IMR-90 (cell line): ENCODE measurements around the gene STIL. TPM values are rescaled to one million over a fixed set of nuclear protein-coding genes. Genes with fewer than 3 reads are reported as not detected.

Source experiments
- ATAC-seq: fragments of 200-7000 bp; cut with Tn5 transposase; 2 replicates; pipeline ENCODE4 v1.9.1; 2020; ENCODE audit warnings: low read depth, mild to moderate bottlenecking, moderate library complexity
- BruUV-seq: library from RNA; stranded (reverse); fragments of 400-500 nt; replicated peaks from 2 replicates; lab custom pipeline; 2021; lab: Mats Ljungman, UMichigan
- CTCF ChIA-PET: fragments of 300-600 bp; formaldehyde crosslinking; extraction: SDS; loops from one replicate; lab custom pipeline; 2021; ENCODE audit warnings: antibody characterized with exemption; lab: Yijun Ruan, JAX
- POLR2A ChIA-PET: fragments of 300-600 bp; sonication (Branson Sonifier 250); formaldehyde crosslinking; loops from one replicate; lab custom pipeline; 2022; ENCODE audit warnings: antibody characterized with exemption; ENCODE audit not compliant: unreplicated experiment; lab: Charles Lee
- DNase-seq: peaks from one replicate; pipeline ENCODE4 v3.0.0; 2013
- H2AFZ ChIP-seq: replicated peaks from 2 replicates; pipeline ENCODE3; 2013; ENCODE audit warnings: low read length, mild to moderate bottlenecking; ENCODE audit not compliant: poor library complexity
- H2AK5ac ChIP-seq: 2 replicates; pipeline ENCODE4 v1.6.1; 2013; ENCODE audit warnings: low read depth, low read length, inconsistent platforms
- H2AK9ac ChIP-seq: replicated peaks from 2 replicates; pipeline ENCODE3; 2013; ENCODE audit warnings: mild to moderate bottlenecking, low read depth, low read length, moderate library complexity; ENCODE audit not compliant: poor library complexity
- H2BK120ac ChIP-seq: 2 replicates; pipeline ENCODE4 v1.6.1; 2013; ENCODE audit warnings: low read depth, low read length, inconsistent platforms
- H2BK15ac ChIP-seq: 3 replicates; pipeline ENCODE4 v1.6.1; 2013; ENCODE audit warnings: low read depth, low read length, inconsistent platforms
- H2BK20ac ChIP-seq: 2 replicates; pipeline ENCODE4 v1.6.1; 2013; ENCODE audit warnings: low read depth, mild to moderate bottlenecking, inconsistent platforms, low read length, moderate library complexity
- H2BK5ac ChIP-seq: 2 replicates; pipeline ENCODE4 v1.6.1; 2013; ENCODE audit warnings: mild to moderate bottlenecking, low read depth, low read length, inconsistent platforms; ENCODE audit not compliant: poor library complexity, severe bottlenecking
- H3K14ac ChIP-seq: replicated peaks from 2 replicates; pipeline ENCODE4 v1.6.1; 2013; ENCODE audit warnings: low read depth, low read length, inconsistent platforms
- H3K18ac ChIP-seq: 2 replicates; pipeline ENCODE4 v1.6.1; 2013; ENCODE audit warnings: low read depth, low read length, control low read depth
- H3K23ac ChIP-seq: 2 replicates; pipeline ENCODE4 v1.6.1; 2013; ENCODE audit warnings: low read depth, low read length, inconsistent platforms
- H3K27ac ChIP-seq: 2 replicates; pipeline ENCODE4 v1.5.1; 2013; ENCODE audit warnings: mild to moderate bottlenecking, control low read depth, low read length; ENCODE audit not compliant: insufficient read depth
- H3K27me3 ChIP-seq: 2 replicates; pipeline ENCODE4 v1.6.1; 2013; ENCODE audit warnings: low read length; ENCODE audit not compliant: control insufficient read depth, insufficient read depth
- H3K36me3 ChIP-seq: 2 replicates; pipeline ENCODE4 v1.6.1; 2013; ENCODE audit warnings: low read length, mixed read lengths; ENCODE audit not compliant: control insufficient read depth, insufficient read depth
- H3K4ac ChIP-seq: 2 replicates; pipeline ENCODE4 v1.6.1; 2013; ENCODE audit warnings: low read depth, low read length, inconsistent platforms
- H3K4me1 ChIP-seq: 2 replicates; pipeline ENCODE4 v1.6.1; 2013; ENCODE audit warnings: low read length, mixed read lengths; ENCODE audit not compliant: control insufficient read depth, insufficient read depth
- H3K4me2 ChIP-seq: 2 replicates; pipeline ENCODE4 v1.6.1; 2013; ENCODE audit warnings: low read depth, mild to moderate bottlenecking, control low read depth, low read length, moderate library complexity
- H3K4me3 ChIP-seq: 2 replicates; pipeline ENCODE4 v1.5.1; 2013; ENCODE audit warnings: low read depth, mild to moderate bottlenecking, control low read depth, low read length, moderate library complexity; ENCODE audit not compliant: insufficient read depth
- H3K56ac ChIP-seq: 2 replicates; pipeline ENCODE4 v1.6.1; 2013; ENCODE audit warnings: low read length, inconsistent platforms; ENCODE audit not compliant: insufficient read depth; ENCODE audit errors: extremely low read depth
- H3K79me1 ChIP-seq, 2 experiments: 2 replicates each; pipeline ENCODE4 v1.6.1; 2013; ENCODE audit warnings: low read length in 2 of 2, inconsistent platforms in 1 of 2, low read depth in 1 of 2
- H3K9ac ChIP-seq: 2 replicates; pipeline ENCODE4 v1.6.1; 2013; ENCODE audit warnings: low read depth, low read length, control low read depth
- H3K9me1 ChIP-seq: 2 replicates; pipeline ENCODE4 v1.6.1; 2013; ENCODE audit warnings: low read length, inconsistent platforms; ENCODE audit not compliant: insufficient read depth
- H3K9me3 ChIP-seq: 2 replicates; pipeline ENCODE4 v1.6.1; 2013; ENCODE audit warnings: low read length; ENCODE audit not compliant: control insufficient read depth, insufficient read depth
- H4K20me1 ChIP-seq: 2 replicates; pipeline ENCODE4 v1.6.1; 2013; ENCODE audit warnings: low read length, inconsistent platforms; ENCODE audit not compliant: insufficient read depth
- H4K5ac ChIP-seq: 2 replicates; pipeline ENCODE4 v1.6.1; 2013; ENCODE audit warnings: mild to moderate bottlenecking, low read depth, low read length, control low read depth
- H4K8ac ChIP-seq, 2 experiments: 2 replicates each; pipeline ENCODE4 v1.6.1; 2013; ENCODE audit warnings: low read depth in 2 of 2, low read length in 2 of 2, control low read depth in 1 of 2, inconsistent platforms in 1 of 2
- H4K91ac ChIP-seq: 2 replicates; pipeline ENCODE4 v1.6.1; 2013; ENCODE audit warnings: low read depth, low read length, inconsistent platforms; ENCODE audit not compliant: insufficient read depth
- BHLHE40 ChIP-seq: fragments of 150-350 bp; IDR thresholded peaks from 2 replicates; pipeline ENCODE4 v1.6.1; 2016; ENCODE audit warnings: mild to moderate bottlenecking, low read depth, low read length
- CEBPB ChIP-seq: IDR thresholded peaks from 2 replicates; pipeline ENCODE4 v1.6.1; 2012; ENCODE audit warnings: low read depth, low read length, improper control_type of control experiment
- CHD1 ChIP-seq: IDR thresholded peaks from 2 replicates; pipeline ENCODE4 v1.6.1; 2012; ENCODE audit warnings: low read depth, low read length, improper control_type of control experiment
- CTCF ChIP-seq: conservative IDR thresholded peaks from 2 replicates; pipeline ENCODE4 v1.5.1; 2012; ENCODE audit warnings: mild to moderate bottlenecking, low read depth, low read length, improper control_type of control experiment
- ELK1 ChIP-seq: fragments of 150-350 bp; IDR thresholded peaks from 2 replicates; pipeline ENCODE4 v1.6.1; 2016; ENCODE audit warnings: low read depth, mild to moderate bottlenecking, low read length, moderate library complexity, borderline replicate concordance
- FOS ChIP-seq: fragments of 150-350 bp; IDR thresholded peaks from 2 replicates; pipeline ENCODE4 v1.6.1; 2016; ENCODE audit warnings: low read depth, low read length
- MAFK ChIP-seq: IDR thresholded peaks from 2 replicates; pipeline ENCODE4 v1.6.1; 2012; ENCODE audit warnings: low read depth, low read length, improper control_type of control experiment
- MAZ ChIP-seq: IDR thresholded peaks from 2 replicates; pipeline ENCODE4 v1.6.1; 2012; ENCODE audit warnings: low read depth, mild to moderate bottlenecking, low read length, improper control_type of control experiment, moderate library complexity, borderline replicate concordance
- MXI1 ChIP-seq: IDR thresholded peaks from 2 replicates; pipeline ENCODE4 v1.6.1; 2012; ENCODE audit warnings: low read depth, mild to moderate bottlenecking, low read length, moderate library complexity, borderline replicate concordance
- NFE2L2 ChIP-seq: fragments of 150-350 bp; IDR thresholded peaks from 2 replicates; pipeline ENCODE4 v1.6.1; 2016; ENCODE audit warnings: low read depth, mild to moderate bottlenecking, low read length
- POLR2A ChIP-seq: IDR thresholded peaks from 2 replicates; pipeline ENCODE4 v1.6.1; 2012; ENCODE audit warnings: mild to moderate bottlenecking, low read depth, low read length
- RAD21 ChIP-seq: IDR thresholded peaks from 2 replicates; pipeline ENCODE4 v1.6.1; 2012; ENCODE audit warnings: low read length, improper control_type of control experiment
- RCOR1 ChIP-seq: IDR thresholded peaks from 2 replicates; pipeline ENCODE4 v1.6.1; 2012; ENCODE audit warnings: mild to moderate bottlenecking, low read length, improper control_type of control experiment; ENCODE audit not compliant: insufficient replicate concordance
- RFX5 ChIP-seq: IDR thresholded peaks from 2 replicates; pipeline ENCODE4 v1.8.0; 2012; ENCODE audit warnings: low read depth, mild to moderate bottlenecking, low read length, moderate library complexity
- SMC3 ChIP-seq: fragments of 150-350 bp; IDR thresholded peaks from 2 replicates; pipeline ENCODE4 v1.6.1; 2016; ENCODE audit warnings: low read depth, mild to moderate bottlenecking, antibody characterized with exemption, low read length, moderate library complexity
- USF2 ChIP-seq: fragments of 150-350 bp; IDR thresholded peaks from 2 replicates; pipeline ENCODE4 v1.6.1; 2017; ENCODE audit warnings: mild to moderate bottlenecking, antibody characterized with exemption, low read length, low read depth
- WGBS, 2 experiments: methylation state at CpG; one replicate each; pipeline versions ENCODE4 v1.1.5 to v1.1.7; 2013; ENCODE audit warnings: missing lambda C conversion rate in 2 of 2; ENCODE audit not compliant: insufficient read length in 1 of 2; ENCODE audit errors: extremely low coverage in 2 of 2; 5-methylcytosine and 5-hydroxymethylcytosine counted together
- dilution Hi-C: fragments of 300-500 bp; cut with HindIII; formaldehyde crosslinking; loops from one replicate; pipeline ENCODE4 v1.14.3; 2018; ENCODE audit warnings: low sequenced_read_pairs; ENCODE audit not compliant: unreplicated experiment
- in situ Hi-C: fragments of 300-500 bp; cut with MboI; formaldehyde crosslinking; loops from 3 replicates; pipeline ENCODE4 v1.14.3; 2019; ENCODE audit warnings: low sequenced_read_pairs, inconsistent platforms, mixed read lengths
- intact Hi-C: fragments of 100-400 bp; cut with micrococcal nuclease; formaldehyde crosslinking; loops from 2 replicates; pipeline ENCODE4 v1.10.0; 2022
- polyA plus RNA-seq, 3 experiments: library from polyadenylated mRNA; depleted of rRNA; stranded (reverse); fragments of >200 nt; gene quantifications; 2 replicates each; pipeline ENCODE4 v1.2.3, GENCODE V29; 2012; ENCODE audit warnings: low replicate concordance in 1 of 3
- total RNA-seq: library from RNA; depleted of rRNA; stranded (reverse); fragments of >200 nt; gene quantifications from 2 replicates; pipeline ENCODE4 v1.2.3, GENCODE V29; 2012

The STIL gene
- total and polyA plus RNA-seq, 2 of the 4 experiments (the other 2 are of a cell fraction) = 6.8 to 17.2 TPM

GRCh38 chr1:47280142-47280541 is 33.8 kb downstream of the STIL start:
- BruUV-seq = no TSS peak
- DNase-seq = peak; percentile 53
- TF ChIP-seq MAZ (no peak), MAFK (no peak), ELK1 (no peak), RCOR1 (no peak), SMC3 (no peak), FOS (no peak), POLR2A (no peak), CTCF (no peak), NFE2L2 (no peak), CHD1 (no peak), USF2 (no peak), CEBPB (no peak), BHLHE40 (no peak), MXI1 (no peak), RAD21 (no peak), RFX5 (no peak)
- dilution Hi-C loops = no loop called here
- Histone ChIP-seq H3K56ac (no peak overlapping the region), H4K91ac (no peak overlapping the region), H2AK5ac (no peak overlapping the region), H2BK120ac (no peak overlapping the region), H3K9me3 (no peaks in the 10 kb centered on the region), H2BK15ac (no peak overlapping the region), H2BK5ac (no peak overlapping the region), H3K23ac (no peak overlapping the region), H3K4me2 (no peak overlapping the region), H2BK20ac (no peak overlapping the region), H3K4ac (no peak overlapping the region), H4K5ac (no peak overlapping the region), H3K36me3 (peaks cover 8% of the 10 kb centered on the region), H3K27me3 (no peaks in the 10 kb centered on the region), H3K79me1 (peaks cover 15 to 19% of the 10 kb centered on the region in 2 experiments; a peak in 3 of 4 replicates), H4K8ac (no peak overlapping the region), H3K4me3 (no peak overlapping the region), H3K14ac (no peak overlapping the region), H2AFZ (no peak overlapping the region), H4K20me1 (no peaks in the 10 kb centered on the region; the same call in 1 of the 2 replicates), H3K27ac (no peak overlapping the region), H3K9ac (no peak overlapping the region), H3K9me1 (no peaks in the 10 kb centered on the region; the same call in 1 of the 2 replicates), H2AK9ac (no peak overlapping the region), H3K4me1 (no peaks in the 10 kb centered on the region), H3K18ac (no peak overlapping the region)
- peak; percentile 52 for ATAC-seq
- POLR2A ChIA-PET = no interaction called here
- CTCF ChIA-PET = interaction anchor here (1.3 kb wide), 1 partner anchor 17 kb away, joined by 4 read pairs; no protein-coding TSS in a partner anchor
- in situ Hi-C loops = no loop called here
- no CpG with 5 or more reads among the region's 3 CpGs for WGBS, 2 experiments
- intact Hi-C loops = no loop called here
